Right renal pelvis (tissue), 4 donors: ENCODE results near the gene C20orf204. TPM values are rescaled to one million over a fixed set of nuclear protein-coding genes. Genes with fewer than 3 reads are reported as not detected.
"Not testable (repeated sequence)": the region's sequence is repeated elsewhere in the genome, so short reads cannot be mapped to it uniquely, and the experiment has no call there.

Experiments
- DNase-seq, 4 donors: peaks; one replicate each; pipeline ENCODE4 v3.0.0-alpha.2; 2013; ENCODE audit warnings: low read depth in 4 of 4, low spot score in 3 of 4, missing footprints in 1 of 4
- polyA plus RNA-seq, 4 donors: library from polyadenylated mRNA; unstranded; fragments of 120-200 nt; gene quantifications; one replicate each; pipeline ENCODE4 v1.2.1, GENCODE V29; 2013; ENCODE audit not compliant: insufficient read length in 4 of 4

The C20orf204 gene
- polyA plus RNA-seq = 1 to 10 TPM in 1 of 4 donors, under 1 TPM in 3; 0.62 to 1.1 (median 0.75) TPM

- DNase-seq = no peak
Observed at GRCh38 chr20:64035933-64036345, at the start of gene C20orf204. C20orf204 (plus strand) TSS chr20:64036182; CDS start chr20:64036324, 142 bp downstream.

GRCh38 chr20:64000906-64001305, 35.1 kb upstream of the C20orf204 start:
- DNase-seq = no peak

- DNase-seq = no peak
Observed at GRCh38 chr20:64001607-64002011, 34.4 kb upstream of the C20orf204 start.

GRCh38 chr20:64003960-64004725, 31.8 kb upstream of the C20orf204 start:
- no peak for DNase-seq

GRCh38 chr20:64005394-64005793, 30.6 kb upstream of the C20orf204 start:
- no peak for DNase-seq

GRCh38 chr20:64006490-64006889, 29.5 kb upstream of the C20orf204 start:
- no peak for DNase-seq

GRCh38 chr20:64006902-64007301, 29.1 kb upstream of the C20orf204 start:
- DNase-seq = no peak

- no peak for DNase-seq
Observed at GRCh38 chr20:64009811-64010387, 26.1 kb upstream of the C20orf204 start.

- DNase-seq = no peak
Observed at GRCh38 chr20:64010711-64011237, 25.2 kb upstream of the C20orf204 start.

- DNase-seq = no peak
Observed at GRCh38 chr20:64011366-64011779, 24.6 kb upstream of the C20orf204 start.

GRCh38 chr20:64012385-64013154, 23.4 kb upstream of the C20orf204 start:
- DNase-seq = not testable (repeated sequence)

- DNase-seq = no peak
Observed at GRCh38 chr20:64015635-64016034, 20.3 kb upstream of the C20orf204 start.

- no peak for DNase-seq
Observed at GRCh38 chr20:64021124-64021975, 14.6 kb upstream of the C20orf204 start.

- no peak for DNase-seq
Observed at GRCh38 chr20:64022671-64023360, 13.2 kb upstream of the C20orf204 start.

GRCh38 chr20:64023361-64024140, 12.4 kb upstream of the C20orf204 start:
- no peak for DNase-seq

GRCh38 chr20:64024141-64024990, 11.6 kb upstream of the C20orf204 start:
- no peak for DNase-seq

GRCh38 chr20:64025101-64025825, 10.7 kb upstream of the C20orf204 start:
- no peak for DNase-seq
